OCI-LY7 (cell line): ENCODE results near the gene DCC. TPM values are rescaled to one million over a fixed set of nuclear protein-coding genes. Genes with fewer than 3 reads are reported as not detected.

ENCODE experiments used
- BruUV-seq: library from RNA; stranded (reverse); fragments of 400-500 nt; replicated peaks from 2 replicates; lab custom pipeline; 2021; lab: Mats Ljungman, UMichigan
- CTCF ChIA-PET: fragments of 300-600 bp; sonication (Branson Sonifier 250); formaldehyde crosslinking; loops from one replicate; lab custom pipeline; 2022; ENCODE audit warnings: antibody characterized with exemption; ENCODE audit not compliant: unreplicated experiment; lab: Charles Lee
- POLR2A ChIA-PET: fragments of 300-600 bp; sonication (Branson Sonifier 250); formaldehyde crosslinking; loops from one replicate; lab custom pipeline; 2022; ENCODE audit warnings: antibody characterized with exemption; lab: Charles Lee
- DNase-seq: peaks from one replicate; pipeline ENCODE4 v3.0.0-alpha.2; 2015; ENCODE audit warnings: low spot score
- H2AFZ ChIP-seq: fragments of 200-600 bp; sonication (generic), shearing (Covaris generic); 2 replicates; pipeline ENCODE4 v1.6.1; 2014; ENCODE audit warnings: mild to moderate bottlenecking, antibody characterized with exemption, low read length, moderate library complexity
- H3K27ac ChIP-seq: fragments of 200-600 bp; sonication (generic); 2 replicates; pipeline ENCODE4 v1.5.1; 2014; ENCODE audit warnings: mixed run types, low read depth, mild to moderate bottlenecking, moderate library complexity, low read length, inconsistent platforms; ENCODE audit not compliant: poor library complexity, severe bottlenecking
- H3K36me3 ChIP-seq: fragments of 200-600 bp; sonication (generic); 2 replicates; pipeline ENCODE4 v1.6.1; 2014; ENCODE audit warnings: mild to moderate bottlenecking, antibody characterized with exemption, low read length, moderate library complexity, mixed read lengths; ENCODE audit not compliant: insufficient read depth
- H3K4me1 ChIP-seq: fragments of 200-600 bp; sonication (generic); 2 replicates; pipeline ENCODE4 v1.5.1; 2014; ENCODE audit warnings: mild to moderate bottlenecking, low read length; ENCODE audit not compliant: insufficient read depth, poor library complexity, severe bottlenecking
- H3K4me2 ChIP-seq: fragments of 200-600 bp; sonication (generic); 2 replicates; pipeline ENCODE4 v1.6.1; 2014; ENCODE audit warnings: mild to moderate bottlenecking, low read length
- H3K4me3 ChIP-seq: fragments of 200-600 bp; sonication (generic); 2 replicates; pipeline ENCODE4 v1.5.1; 2014; ENCODE audit warnings: mild to moderate bottlenecking, low read depth, low read length; ENCODE audit not compliant: poor library complexity, severe bottlenecking
- H3K79me2 ChIP-seq: fragments of 200-600 bp; sonication (generic); 2 replicates; pipeline ENCODE4 v1.6.1; 2016; ENCODE audit warnings: low read depth, mild to moderate bottlenecking, low read length, moderate library complexity, mixed read lengths; ENCODE audit not compliant: insufficient read depth
- H3K9me2 ChIP-seq: fragments of 200-600 bp; sonication (generic); 2 replicates; pipeline ENCODE4 v1.6.1; 2016; ENCODE audit warnings: mild to moderate bottlenecking, low read length, mixed read lengths; ENCODE audit not compliant: insufficient read depth
- H3K9me3 ChIP-seq: fragments of 200-600 bp; sonication (generic); 2 replicates; pipeline ENCODE4 v1.6.1; 2014; ENCODE audit warnings: mild to moderate bottlenecking, mixed run types, low read length, mixed read lengths
- H4K20me1 ChIP-seq: fragments of 200-600 bp; sonication (generic); 2 replicates; pipeline ENCODE4 v1.6.1; 2014; ENCODE audit warnings: mild to moderate bottlenecking, antibody characterized with exemption, low read length, moderate library complexity, mixed read lengths; ENCODE audit not compliant: insufficient read depth
- EZH2phosphoT487 ChIP-seq: fragments of 200-600 bp; sonication (generic); IDR thresholded peaks from 2 replicates; pipeline ENCODE4 v1.6.1; 2018; ENCODE audit warnings: low read depth, borderline replicate concordance, mild to moderate bottlenecking, mixed run types, antibody characterized with exemption, low read length, moderate library complexity, mixed read lengths
- intact Hi-C: fragments of 100-400 bp; cut with micrococcal nuclease; formaldehyde crosslinking; loops from one replicate; pipeline ENCODE4 v1.10.0; 2022; ENCODE audit not compliant: unreplicated experiment
- total RNA-seq, 2 experiments: library from RNA; depleted of rRNA in 1 of 2; stranded (reverse); fragments of >200 nt in 1 of 2; shearing (Covaris generic) in 1 of 2; gene quantifications; 2 replicates each; pipeline ENCODE4 v1.2.3, GENCODE V29; 2014 to 2022
- TF ChIP-seq, protein P1 (sequence below): fragments of 200-600 bp; sonication (generic); conservative IDR thresholded peaks from 2 replicates; pipeline ENCODE4 v1.5.1; 2014; ENCODE audit warnings: mild to moderate bottlenecking, antibody characterized with exemption, low read length, moderate library complexity, mixed read lengths

The DCC gene
- total RNA-seq, 2 experiments from 2014 or later: not detected

- ChIA-PET POLR2A (no interaction called here), CTCF (no interaction called here)
- Histone ChIP-seq H3K36me3 (no peaks in the 10 kb centered on the region), H3K27ac (no peak overlapping the region), H3K4me2 (no peak overlapping the region), H4K20me1 (no peaks in the 10 kb centered on the region), H3K79me2 (no peaks in the 10 kb centered on the region), H3K9me2 (no peaks in the 10 kb centered on the region), H3K4me1 (no peaks in the 10 kb centered on the region), H3K4me3 (no peak overlapping the region), H2AFZ (no peak overlapping the region), H3K9me3 (no peaks in the 10 kb centered on the region)
- no TSS peak for BruUV-seq
- intact Hi-C loops: no loop called here
- TF ChIP-seq EZH2phosphoT487: no peak
- TF ChIP-seq, protein P1, sequence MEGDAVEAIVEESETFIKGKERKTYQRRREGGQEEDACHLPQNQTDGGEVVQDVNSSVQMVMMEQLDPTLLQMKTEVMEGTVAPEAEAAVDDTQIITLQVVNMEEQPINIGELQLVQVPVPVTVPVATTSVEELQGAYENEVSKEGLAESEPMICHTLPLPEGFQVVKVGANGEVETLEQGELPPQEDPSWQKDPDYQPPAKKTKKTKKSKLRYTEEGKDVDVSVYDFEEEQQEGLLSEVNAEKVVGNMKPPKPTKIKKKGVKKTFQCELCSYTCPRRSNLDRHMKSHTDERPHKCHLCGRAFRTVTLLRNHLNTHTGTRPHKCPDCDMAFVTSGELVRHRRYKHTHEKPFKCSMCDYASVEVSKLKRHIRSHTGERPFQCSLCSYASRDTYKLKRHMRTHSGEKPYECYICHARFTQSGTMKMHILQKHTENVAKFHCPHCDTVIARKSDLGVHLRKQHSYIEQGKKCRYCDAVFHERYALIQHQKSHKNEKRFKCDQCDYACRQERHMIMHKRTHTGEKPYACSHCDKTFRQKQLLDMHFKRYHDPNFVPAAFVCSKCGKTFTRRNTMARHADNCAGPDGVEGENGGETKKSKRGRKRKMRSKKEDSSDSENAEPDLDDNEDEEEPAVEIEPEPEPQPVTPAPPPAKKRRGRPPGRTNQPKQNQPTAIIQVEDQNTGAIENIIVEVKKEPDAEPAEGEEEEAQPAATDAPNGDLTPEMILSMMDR: no peak
- no peak for DNase-seq
Measured at GRCh38 chr18:52897611-52898484, 557.9 kb downstream of the DCC start.

DNA sequence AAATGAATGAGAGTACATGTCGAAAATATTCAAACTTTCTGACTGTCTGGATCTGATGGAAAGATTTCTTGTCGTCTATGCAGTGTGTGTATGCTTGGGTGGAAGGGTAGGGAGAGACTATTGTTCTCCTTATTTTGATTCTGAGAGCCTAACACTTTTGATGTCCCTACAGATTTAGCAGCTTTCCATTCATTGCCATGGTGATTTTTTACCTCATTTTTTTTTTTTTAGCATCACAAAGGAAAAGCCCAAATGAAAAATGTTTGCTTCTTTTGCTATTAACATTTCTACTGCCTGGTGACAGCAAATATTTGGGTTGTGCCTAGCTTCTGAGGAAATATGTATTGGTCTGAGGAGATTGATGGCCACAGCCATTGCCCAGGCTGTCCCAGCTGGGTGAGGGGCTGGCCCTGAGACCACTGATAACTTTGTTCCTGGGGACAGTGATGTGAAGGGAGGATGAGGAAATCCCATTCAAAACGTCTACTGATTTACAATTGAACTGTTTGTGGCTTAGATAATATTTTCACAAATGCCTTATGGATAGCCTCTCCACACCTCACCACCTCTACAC is 558.6 kb downstream of the DCC start:
- H3K79me2 ChIP-seq: no peaks in the 10 kb centered on the region
- no peak for DNase-seq
- no peaks in the 10 kb centered on the region for H3K9me2 ChIP-seq
- no peaks in the 10 kb centered on the region for H3K36me3 ChIP-seq
- no peaks in the 10 kb centered on the region for H4K20me1 ChIP-seq
- H3K27ac ChIP-seq: no peak overlapping the region
- H2AFZ ChIP-seq: no peak overlapping the region
- ChIA-PET POLR2A (no interaction called here), CTCF (no interaction called here)
- TF ChIP-seq, protein P1: no peak
- no peak for TF ChIP-seq EZH2phosphoT487
- intact Hi-C loops: no loop called here
- H3K4me2 ChIP-seq: no peak overlapping the region
- H3K9me3 ChIP-seq: no peaks in the 10 kb centered on the region
- no peaks in the 10 kb centered on the region for H3K4me1 ChIP-seq
- no TSS peak for BruUV-seq
- H3K4me3 ChIP-seq: no peak overlapping the region

DNA sequence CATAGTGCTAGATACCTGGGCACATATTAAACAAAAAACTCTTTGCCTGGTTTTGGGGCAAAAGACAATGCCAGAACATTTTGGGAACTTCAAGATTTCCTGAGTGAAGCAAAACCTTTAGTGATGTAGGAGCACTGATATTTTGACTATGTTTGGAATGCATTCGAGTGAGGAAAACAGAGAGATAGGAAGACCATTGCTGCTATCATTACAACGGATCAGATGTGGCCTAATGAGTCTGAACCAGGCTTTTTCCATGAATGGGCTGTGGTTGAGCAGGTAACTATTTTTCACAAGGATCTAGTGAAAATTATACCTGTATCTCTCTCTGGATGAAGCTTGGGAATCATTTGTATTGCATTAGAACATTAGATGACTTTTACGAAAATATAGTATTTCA is 562.2 kb downstream of the DCC start:
- intact Hi-C loops: no loop called here
- Histone ChIP-seq H3K4me2 (no peak overlapping the region), H3K79me2 (no peaks in the 10 kb centered on the region), H3K4me1 (no peaks in the 10 kb centered on the region), H3K36me3 (no peaks in the 10 kb centered on the region), H3K27ac (no peak overlapping the region), H3K9me3 (no peaks in the 10 kb centered on the region), H2AFZ (no peak overlapping the region), H3K9me2 (no peaks in the 10 kb centered on the region), H3K4me3 (no peak overlapping the region), H4K20me1 (no peaks in the 10 kb centered on the region)
- ChIA-PET POLR2A (no interaction called here), CTCF (no interaction called here)
- BruUV-seq: no TSS peak
- TF ChIP-seq, protein P1: no peak
- TF ChIP-seq EZH2phosphoT487: no peak
- DNase-seq: no peak
